Breast epithelium (tissue), 4 donors: ENCODE results near the gene GAGE10. TPM values are rescaled to one million over a fixed set of nuclear protein-coding genes. Genes with fewer than 3 reads are reported as not detected.

ENCODE experiments used
- DNase-seq, 2 donors: peaks; one replicate each; pipeline ENCODE4 v3.0.0-alpha.2; 2019; ENCODE audit warnings: low spot score in 2 of 2
- H3K27ac ChIP-seq, 2 donors: fragments of 200-600 bp; sonication (generic) in 1 of 2; one replicate each; pipeline ENCODE4 v1.5.1; 2016 to 2019; ENCODE audit warnings: mild to moderate bottlenecking in 1 of 2
- H3K27me3 ChIP-seq, 2 donors: fragments of 200-600 bp; sonication (generic) in 1 of 2; one replicate each; pipeline versions ENCODE4 v1.5.1 to v1.6.0; 2017 to 2019; ENCODE audit warnings: control low read depth in 1 of 2, mild to moderate bottlenecking in 1 of 2
- H3K36me3 ChIP-seq: fragments of 200-600 bp; one replicate; pipeline ENCODE4 v1.5.1; 2019
- H3K4me1 ChIP-seq, 2 donors: fragments of 200-600 bp; sonication (generic); one replicate each; pipeline ENCODE4 v1.5.1; 2016 to 2019; ENCODE audit warnings: control low read depth in 1 of 2
- H3K4me3 ChIP-seq, 3 donors: fragments of 200-600 bp; sonication (generic); 1 replicate in 2 of 3; 2 replicates in 1 of 3; pipeline ENCODE4 v1.5.1; 2016 to 2019; ENCODE audit warnings: mild to moderate bottlenecking in 3 of 3, moderate library complexity in 2 of 3
- H3K9me3 ChIP-seq, 2 donors: fragments of 200-600 bp; sonication (generic) in 1 of 2; one replicate each; pipeline ENCODE4 v1.5.1; 2016 to 2019; ENCODE audit warnings: control low read depth in 1 of 2
- CTCF ChIP-seq, 3 donors: fragments of 450-650 bp; IDR thresholded peaks; one replicate each; pipeline ENCODE4 v1.5.1; 2016 to 2017; ENCODE audit warnings: antibody characterized with exemption in 3 of 3, mild to moderate bottlenecking in 3 of 3, moderate library complexity in 3 of 3
- POLR2A ChIP-seq: fragments of 450-650 bp; IDR thresholded peaks from one replicate; pipeline ENCODE4 v1.6.1; 2016; ENCODE audit warnings: antibody characterized with exemption, mild to moderate bottlenecking, moderate library complexity
- POLR2AphosphoS5 ChIP-seq, 3 donors: sonication (generic); formaldehyde crosslinking; IDR thresholded peaks; one replicate each; pipeline ENCODE4 v1.6.1; 2017; ENCODE audit warnings: antibody characterized with exemption in 3 of 3
- intact Hi-C: fragments of 100-400 bp; cut with DNase I; formaldehyde crosslinking; loops from one replicate; pipeline ENCODE4 v1.15.1; 2023; ENCODE audit warnings: low total_unique reads
- total RNA-seq, 3 donors: library from RNA; depleted of rRNA; stranded (reverse); fragments of >200 nt; gene quantifications; one replicate each; pipeline ENCODE4 v1.1.0, GENCODE V29; 2016

The GAGE10 gene
- total RNA-seq, 3 donors from 2014 or later, result not detected

- no peaks in the 10 kb centered on the region for H3K36me3 ChIP-seq
- intact Hi-C loops, result loop anchor here (2.0 kb wide), 1 partner anchor 81 kb away; no protein-coding TSS in a partner anchor
- peak overlapping the region in 1 of 3 donors; percentile 84 for H3K4me3 ChIP-seq
- no peaks in the 10 kb centered on the region for H3K9me3 ChIP-seq
- TF ChIP-seq POLR2AphosphoS5 (IDR thresholded peaks at IDR 0.05), result no peak
- TF ChIP-seq POLR2A, result no peak
- TF ChIP-seq CTCF (IDR thresholded peaks at IDR 0.05), result no peak
- peaks cover 0 to 34% of the 10 kb centered on the region in 2 donors for H3K27me3 ChIP-seq
- no peaks in the 10 kb centered on the region for H3K4me1 ChIP-seq
- no peak for DNase-seq
- peak overlapping the region; percentile 92 to 97 for H3K27ac ChIP-seq
Observed at GRCh38 chrX:49271341-49271740, 32.1 kb upstream of the GAGE10 start.

- Histone ChIP-seq H3K4me3 (no peak overlapping the region), H3K27me3 (peaks cover 0 to 36% of the 10 kb centered on the region in 2 donors), H3K36me3 (no peaks in the 10 kb centered on the region), H3K27ac (no peak overlapping the region), H3K4me1 (no peaks in the 10 kb centered on the region), H3K9me3 (no peaks in the 10 kb centered on the region)
- no peak for DNase-seq
- intact Hi-C loops, result no loop called here
- TF ChIP-seq POLR2A, result no peak
Observed at GRCh38 chrX:49272421-49272820, 31.0 kb upstream of the GAGE10 start.

DNA sequence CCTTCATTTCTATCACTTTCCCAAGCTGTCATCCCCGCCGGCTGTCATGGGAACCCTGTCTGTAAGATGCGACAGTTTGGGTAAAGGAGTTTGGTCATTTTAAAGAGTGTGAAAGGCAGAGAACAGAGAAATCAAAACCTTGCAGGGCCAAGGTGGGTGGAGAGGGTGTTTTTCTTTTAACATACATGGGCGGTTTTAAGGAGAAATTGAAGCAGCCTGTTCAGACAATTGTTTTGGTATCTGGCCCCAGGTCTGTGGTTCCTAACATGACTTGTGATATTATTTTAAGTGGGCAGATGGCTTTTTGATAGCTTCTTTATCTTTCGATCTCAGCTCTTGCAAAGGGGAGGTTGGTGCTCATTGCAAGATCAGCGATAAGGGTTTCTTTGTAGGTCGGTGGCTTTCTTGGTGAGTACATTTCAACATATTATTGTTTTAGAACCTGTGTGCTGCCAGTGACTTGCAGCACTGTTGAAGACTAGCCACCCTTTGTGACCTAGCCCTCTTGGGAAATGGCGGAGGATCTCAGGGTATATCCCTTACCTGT, 30.2 kb upstream of the GAGE10 start:
- TF ChIP-seq POLR2A (no peak), POLR2AphosphoS5 (IDR thresholded peaks at IDR 0.05) (no peak), CTCF (IDR thresholded peaks at IDR 0.05) (no peak)
- no peak for DNase-seq

DNA sequence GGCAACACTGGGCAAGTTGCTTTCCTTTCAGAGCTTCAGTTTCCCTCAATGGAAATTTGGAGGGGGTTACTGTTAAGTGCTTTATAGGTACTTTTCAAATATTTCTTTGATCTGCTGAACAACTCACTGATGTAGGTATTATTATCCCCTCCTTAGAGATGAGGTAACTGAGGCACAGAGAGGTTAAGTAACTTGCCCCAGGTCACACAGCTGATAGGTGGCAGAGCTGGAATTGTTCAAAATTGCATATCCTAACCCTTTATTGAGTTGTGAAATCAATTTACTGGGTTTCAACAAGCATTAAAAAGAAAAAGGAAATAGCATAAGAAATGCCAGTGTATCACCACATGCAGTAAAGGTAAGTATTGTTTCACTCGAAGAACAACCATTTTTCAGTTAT, 27.2 kb upstream of the GAGE10 start:
- H3K9me3 ChIP-seq, result no peaks in the 10 kb centered on the region
- TF ChIP-seq CTCF (IDR thresholded peaks at IDR 0.05), result no peak
- no peak for DNase-seq
- peak overlapping the region in 1 of 2 donors; percentile 33 for H3K27ac ChIP-seq
- H3K4me1 ChIP-seq, result no peaks in the 10 kb centered on the region
- peaks cover 0 to 52% of the 10 kb centered on the region in 2 donors for H3K27me3 ChIP-seq
- intact Hi-C loops, result no loop called here
- H3K4me3 ChIP-seq, result no peak overlapping the region
- no peaks in the 10 kb centered on the region for H3K36me3 ChIP-seq

More for the DNA sequence above, 30.2 kb upstream of the GAGE10 start:
- Histone ChIP-seq H3K36me3 (no peaks in the 10 kb centered on the region), H3K27me3 (peaks cover 0 to 40% of the 10 kb centered on the region in 2 donors), H3K9me3 (no peaks in the 10 kb centered on the region), H3K4me1 (no peaks in the 10 kb centered on the region), H3K4me3 (no peak overlapping the region), H3K27ac (no peak overlapping the region)
- intact Hi-C loops, result no loop called here

DNA sequence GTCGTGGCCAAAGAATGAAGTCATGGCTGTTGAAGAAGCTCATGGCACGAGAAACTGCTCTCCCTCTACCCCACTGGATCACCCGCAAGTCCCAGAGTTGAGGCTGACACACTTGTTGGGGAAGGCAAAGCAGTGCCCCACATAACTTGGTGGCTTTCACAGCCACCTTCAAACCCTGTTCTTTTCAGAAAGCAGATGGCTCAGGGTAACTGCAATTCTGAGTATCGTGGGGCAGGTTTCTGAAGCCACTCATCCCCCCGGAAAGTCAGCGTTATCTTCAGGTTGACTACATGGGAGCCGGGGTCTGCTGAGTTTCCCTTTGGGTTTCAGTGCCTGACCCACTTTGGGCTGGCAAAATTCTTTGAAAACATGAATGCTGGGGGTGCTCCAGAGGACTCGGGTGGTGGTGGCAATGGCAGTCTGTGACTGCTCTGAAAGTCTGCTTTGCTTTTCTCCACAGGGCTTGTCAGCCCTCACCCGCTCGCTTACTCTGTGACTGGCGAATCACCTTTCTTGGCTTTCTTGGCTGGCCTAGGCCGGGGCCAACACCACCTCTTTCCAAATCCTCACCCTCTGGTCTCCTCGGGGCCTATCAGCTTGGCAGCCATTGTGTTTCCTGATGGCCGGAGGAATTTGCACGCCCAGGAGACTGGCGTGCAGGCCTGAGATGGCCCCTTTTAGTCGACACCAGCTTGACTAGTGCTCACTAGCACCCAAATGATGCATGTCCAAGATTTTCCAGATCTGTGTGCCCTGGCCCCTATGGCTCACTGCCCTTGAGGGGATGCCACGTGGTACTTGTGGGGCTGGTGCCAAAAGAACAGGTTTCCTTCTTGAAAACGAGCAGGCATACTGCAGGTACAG, 26.5 kb upstream of the GAGE10 start:
- TF ChIP-seq CTCF (IDR thresholded peaks at IDR 0.05), result no peak
- TF ChIP-seq POLR2AphosphoS5 (IDR thresholded peaks at IDR 0.05), result no peak
- no peak for TF ChIP-seq POLR2A
- no peak for DNase-seq
- intact Hi-C loops, result no loop called here

More for the DNA sequence above, 26.5 kb upstream of the GAGE10 start:
- Histone ChIP-seq H3K27ac (peak overlapping the region; percentile 33 to 56), H3K4me3 (no peak overlapping the region), H3K36me3 (no peaks in the 10 kb centered on the region), H3K27me3 (peaks cover 0 to 58% of the 10 kb centered on the region in 2 donors), H3K9me3 (no peaks in the 10 kb centered on the region), H3K4me1 (no peaks in the 10 kb centered on the region)
